Measurements from ENCODE around the gene NIPSNAP2. TPM values are rescaled to one million over a fixed set of nuclear protein-coding genes. Genes with fewer than 3 reads are reported as not detected.
A peak's percentile ranks its signal among the peaks of the same experiment; 100 is the strongest.
"Not testable (repeated sequence)": the region's sequence is repeated elsewhere in the genome, so short reads cannot be mapped to it uniquely, and the experiment has no call there.

NIPSNAP2 gene
- polyA plus RNA-seq, 2 donors, result 15.6 to 21.6 TPM

GRCh38 chr7:56033671-56034432, 69.5 kb downstream of the NIPSNAP2 start:
- Histone ChIP-seq H3K9me3 (ENCODE audit: control insufficient read depth in 2 of 2, insufficient read depth in 1 of 2, low read depth in 1 of 2, low read length in 1 of 2) (no peaks in the 10 kb centered on the region), H3K4me3 (ENCODE audit: low read depth in 1 of 2, low read length in 2 of 2) (peak overlapping the region; percentile 63 to 83), H3K27ac (ENCODE audit: low read depth in 2 of 2, low read length in 1 of 2) (peak overlapping the region; percentile 28 to 55), H3K36me3 (ENCODE audit: control insufficient read depth in 2 of 2, insufficient read depth in 2 of 2, low read length in 1 of 2) (no peaks in the 10 kb centered on the region), H3K4me1 (ENCODE audit: control insufficient read depth in 2 of 2, insufficient read depth in 2 of 2, low read length in 1 of 2) (no peaks in the 10 kb centered on the region), H3K27me3 (ENCODE audit: control insufficient read depth in 1 of 2, insufficient read depth in 2 of 2, low read length in 2 of 2) (no peaks in the 10 kb centered on the region)
- WGBS, 2 donors, result 0 to 1% methylated on average over 27 of the region's 27 CpGs

GRCh38 chr7:56040730-56041129, 76.3 kb downstream of the NIPSNAP2 start:
- Histone ChIP-seq H3K4me3 (ENCODE audit: low read depth in 1 of 2, low read length in 2 of 2) (no peak overlapping the region), H3K9me3 (ENCODE audit: control insufficient read depth in 2 of 2, insufficient read depth in 1 of 2, low read depth in 1 of 2, low read length in 1 of 2) (no peaks in the 10 kb centered on the region), H3K36me3 (ENCODE audit: control insufficient read depth in 2 of 2, insufficient read depth in 2 of 2, low read length in 1 of 2) (peaks cover 0 to 3% of the 10 kb centered on the region in 2 donors), H3K27ac (ENCODE audit: low read depth in 2 of 2, low read length in 1 of 2) (peak overlapping the region in 1 of 2 donors; percentile 15), H3K27me3 (ENCODE audit: control insufficient read depth in 1 of 2, insufficient read depth in 2 of 2, low read length in 2 of 2) (no peaks in the 10 kb centered on the region), H3K4me1 (ENCODE audit: control insufficient read depth in 2 of 2, insufficient read depth in 2 of 2, low read length in 1 of 2) (no peaks in the 10 kb centered on the region)
- 57 to 75% methylated on average over 3 of the region's 3 CpGs for WGBS, 2 donors

DNA sequence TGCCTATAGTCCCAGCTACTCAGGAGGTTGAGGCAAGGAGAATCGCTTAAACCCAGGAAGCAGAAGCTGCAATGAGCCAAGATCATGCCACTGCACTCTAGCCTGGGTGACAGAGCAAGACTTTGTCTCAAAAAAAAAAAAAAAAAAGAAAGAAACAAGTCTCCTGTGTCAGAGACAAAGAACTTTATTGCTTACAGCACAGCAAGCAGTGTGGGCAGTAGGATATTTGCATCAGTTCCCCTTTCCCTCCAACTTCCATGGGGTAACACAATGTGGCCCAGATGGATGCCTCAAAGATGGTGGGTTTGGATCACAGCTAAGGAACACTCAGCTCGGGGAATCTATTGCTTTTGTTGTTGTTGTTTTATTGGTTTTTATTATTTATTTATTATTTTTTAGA, 81.4 kb downstream of the NIPSNAP2 start:
- not testable (repeated sequence) for H3K4me3 ChIP-seq (ENCODE audit: low read depth in 1 of 2, low read length in 2 of 2); H3K9me3 ChIP-seq (ENCODE audit: control insufficient read depth in 2 of 2, insufficient read depth in 1 of 2, low read depth in 1 of 2, low read length in 1 of 2); H3K36me3 ChIP-seq (ENCODE audit: control insufficient read depth in 2 of 2, insufficient read depth in 2 of 2, low read length in 1 of 2); H3K27me3 ChIP-seq (ENCODE audit: control insufficient read depth in 1 of 2, insufficient read depth in 2 of 2, low read length in 2 of 2); H3K4me1 ChIP-seq (ENCODE audit: control insufficient read depth in 2 of 2, insufficient read depth in 2 of 2, low read length in 1 of 2); H3K27ac ChIP-seq (ENCODE audit: low read depth in 2 of 2, low read length in 1 of 2)
- WGBS, 2 donors, result 98 to 100% methylated on average over 2 of the region's 2 CpGs

DNA sequence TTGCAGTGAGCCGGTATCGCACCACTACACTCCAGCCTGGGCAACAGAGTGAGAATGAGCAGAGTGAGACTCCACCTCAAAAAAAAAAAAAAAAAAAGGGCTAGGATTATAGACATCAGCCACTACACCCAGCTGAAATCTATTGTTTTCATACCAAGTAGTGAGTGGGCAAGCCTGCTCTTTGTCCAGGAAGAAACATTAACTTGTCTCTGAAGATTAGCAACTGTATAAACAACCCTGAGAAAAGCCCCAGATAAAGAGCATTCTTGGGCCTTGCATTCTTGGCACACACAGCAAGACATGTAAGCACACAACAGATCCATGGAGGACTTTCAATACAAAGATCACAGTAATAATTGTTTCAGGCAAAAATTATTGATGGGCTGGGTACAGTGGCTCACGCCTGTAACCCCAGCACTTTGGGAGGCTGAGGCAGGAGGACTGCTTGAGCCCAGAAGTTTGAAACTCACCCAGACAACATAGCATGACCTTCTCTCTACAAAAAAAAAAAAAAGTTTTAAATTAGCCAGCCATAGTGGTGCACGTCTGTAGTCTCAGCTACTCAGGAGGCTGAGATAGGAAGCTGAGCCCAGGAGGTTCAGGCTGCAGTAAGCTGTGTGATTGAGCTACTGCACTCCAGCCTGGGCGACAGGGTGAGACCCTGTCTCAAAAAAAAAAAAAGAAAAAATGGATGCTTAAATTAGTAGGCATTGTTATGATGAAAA, 82.5 kb downstream of the NIPSNAP2 start:
- Histone ChIP-seq H3K4me1 (ENCODE audit: control insufficient read depth in 2 of 2, insufficient read depth in 2 of 2, low read length in 1 of 2) (peaks cover 0 to 4% of the 10 kb centered on the region in 2 donors), H3K9me3 (ENCODE audit: control insufficient read depth in 2 of 2, insufficient read depth in 1 of 2, low read depth in 1 of 2, low read length in 1 of 2) (no peaks in the 10 kb centered on the region)
- 30 to 33% methylated on average over 5 of the region's 5 CpGs for WGBS, 2 donors

GRCh38 chr7:56047446-56048116, 83.2 kb downstream of the NIPSNAP2 start:
- not testable (repeated sequence) for H3K27ac ChIP-seq (ENCODE audit: low read depth in 2 of 2, low read length in 1 of 2); H3K9me3 ChIP-seq (ENCODE audit: control insufficient read depth in 2 of 2, insufficient read depth in 1 of 2, low read depth in 1 of 2, low read length in 1 of 2); H3K4me3 ChIP-seq (ENCODE audit: low read depth in 1 of 2, low read length in 2 of 2); H3K4me1 ChIP-seq (ENCODE audit: control insufficient read depth in 2 of 2, insufficient read depth in 2 of 2, low read length in 1 of 2); H3K36me3 ChIP-seq (ENCODE audit: control insufficient read depth in 2 of 2, insufficient read depth in 2 of 2, low read length in 1 of 2); H3K27me3 ChIP-seq (ENCODE audit: control insufficient read depth in 1 of 2, insufficient read depth in 2 of 2, low read length in 2 of 2)
- 65 to 69% methylated on average over 11 of the region's 11 CpGs for WGBS, 2 donors

More for the DNA sequence above, 82.5 kb downstream of the NIPSNAP2 start:
- H3K36me3 ChIP-seq (ENCODE audit: control insufficient read depth in 2 of 2, insufficient read depth in 2 of 2, low read length in 1 of 2), result peaks cover 0 to 3% of the 10 kb centered on the region in 2 donors
- no peak overlapping the region for H3K4me3 ChIP-seq (ENCODE audit: low read depth in 1 of 2, low read length in 2 of 2)
- peak overlapping the region; percentile 41 to 74 for H3K27ac ChIP-seq (ENCODE audit: low read depth in 2 of 2, low read length in 1 of 2)
- no peaks in the 10 kb centered on the region for H3K27me3 ChIP-seq (ENCODE audit: control insufficient read depth in 1 of 2, insufficient read depth in 2 of 2, low read length in 2 of 2)

DNA sequence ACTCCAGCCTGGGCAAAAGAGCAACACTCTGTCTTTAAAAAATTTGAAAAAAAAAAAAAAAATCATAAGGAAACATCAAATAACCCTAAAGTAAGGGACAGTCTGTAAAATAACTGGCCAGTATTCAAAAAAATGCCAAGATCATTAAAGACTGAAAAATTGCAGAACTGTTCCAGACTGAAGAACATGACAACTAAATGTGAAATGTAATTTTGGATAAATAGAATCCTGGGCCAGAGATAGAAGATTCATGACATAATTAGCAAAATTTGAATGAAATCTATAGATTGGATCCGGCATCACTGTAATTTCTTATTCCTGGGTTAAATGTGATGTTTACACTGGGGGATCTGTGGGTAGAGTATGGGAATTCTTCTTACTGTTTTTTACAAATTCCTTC, 83.9 kb downstream of the NIPSNAP2 start:
- peaks cover 0 to under 1% of the 10 kb centered on the region in 2 donors for H3K36me3 ChIP-seq (ENCODE audit: control insufficient read depth in 2 of 2, insufficient read depth in 2 of 2, low read length in 1 of 2)
- H3K27ac ChIP-seq (ENCODE audit: low read depth in 2 of 2, low read length in 1 of 2), result no peak overlapping the region
- H3K9me3 ChIP-seq (ENCODE audit: control insufficient read depth in 2 of 2, insufficient read depth in 1 of 2, low read depth in 1 of 2, low read length in 1 of 2), result no peaks in the 10 kb centered on the region
- peaks cover 0 to 4% of the 10 kb centered on the region in 2 donors for H3K4me1 ChIP-seq (ENCODE audit: control insufficient read depth in 2 of 2, insufficient read depth in 2 of 2, low read length in 1 of 2)
- H3K4me3 ChIP-seq (ENCODE audit: low read depth in 1 of 2, low read length in 2 of 2), result no peak overlapping the region
- H3K27me3 ChIP-seq (ENCODE audit: control insufficient read depth in 1 of 2, insufficient read depth in 2 of 2, low read length in 2 of 2), result no peaks in the 10 kb centered on the region
- WGBS, 2 donors, result 73 to 82% methylated on average over 1 of the region's 1 CpG

- H3K4me3 ChIP-seq (ENCODE audit: low read depth in 1 of 2, low read length in 2 of 2); H3K9me3 ChIP-seq (ENCODE audit: control insufficient read depth in 2 of 2, insufficient read depth in 1 of 2, low read depth in 1 of 2, low read length in 1 of 2); H3K36me3 ChIP-seq (ENCODE audit: control insufficient read depth in 2 of 2, insufficient read depth in 2 of 2, low read length in 1 of 2); H3K4me1 ChIP-seq (ENCODE audit: control insufficient read depth in 2 of 2, insufficient read depth in 2 of 2, low read length in 1 of 2); H3K27me3 ChIP-seq (ENCODE audit: control insufficient read depth in 1 of 2, insufficient read depth in 2 of 2, low read length in 2 of 2); H3K27ac ChIP-seq (ENCODE audit: low read depth in 2 of 2, low read length in 1 of 2): not testable (repeated sequence)
- 45 to 61% methylated on average over 8 of the region's 8 CpGs for WGBS, 2 donors
Observed at GRCh38 chr7:56048763-56049162, 84.4 kb downstream of the NIPSNAP2 start.

Other genes starting within 250 kb of the NIPSNAP2 start
- gene SEPTIN14, start 101.8 kb upstream of the NIPSNAP2 start, polyA plus RNA-seq, result not detected
- under 1 TPM; 0.69 to 0.75 TPM for gene ZNF713, start 77.1 kb upstream of the NIPSNAP2 start, polyA plus RNA-seq
- 10 to 100 TPM in 1 of 2 donors, 1 to 10 TPM in 1; 9.8 to 12.7 TPM for gene MRPS17, start 12.7 kb upstream of the NIPSNAP2 start, polyA plus RNA-seq
- 1 to 10 TPM; 6.6 to 8.6 TPM for gene PSPH, start 86.9 kb downstream of the NIPSNAP2 start, polyA plus RNA-seq
- gene CCT6A, start 87.2 kb downstream of the NIPSNAP2 start, polyA plus RNA-seq, result 100 to 1,000 TPM; 133 to 157 TPM
- 10 to 100 TPM; 43.3 to 64.1 TPM for gene SUMF2, start 99.7 kb downstream of the NIPSNAP2 start, polyA plus RNA-seq
- 1 to 10 TPM; 1.1 to 1.3 TPM for gene PHKG1, start 128.4 kb downstream of the NIPSNAP2 start, polyA plus RNA-seq
- 100 to 1,000 TPM; 148 to 438 TPM for gene CHCHD2, start 141.9 kb downstream of the NIPSNAP2 start, polyA plus RNA-seq
- gene NUPR2, start 151.8 kb downstream of the NIPSNAP2 start, polyA plus RNA-seq, result under 1 TPM; 0.67 to 0.69 TPM